ENCODE data around the gene CRY2.

The CRY2 gene

GRCh38 chr11:45906096-45906682 lies 58.9 kb downstream of the CRY2 start:
- no peak for TF ChIP-seq MYC (IDR thresholded peaks at IDR 0.05; ENCODE audit: low read depth, low read length)
- TF ChIP-seq MAX (IDR thresholded peaks at IDR 0.05; ENCODE audit: low read depth, low read length), result no peak
- no peak for TF ChIP-seq POLR2A (IDR thresholded peaks at IDR 0.05; ENCODE audit: extremely low read depth, insufficient read length)
- no peak for TF ChIP-seq CTCF (IDR thresholded peaks at IDR 0.05; ENCODE audit: low read depth, low read length)
- DNase-seq (ENCODE audit: low read depth), result no peak
- H3K4me3 ChIP-seq (ENCODE audit: low read depth, low read length), result no peak overlapping the region

GRCh38 chr11:45906965-45907611 lies 59.8 kb downstream of the CRY2 start, which contains the start of gene FREY1:
TSS of gene FREY1 (minus strand) at chr11:45907271. CDS start at chr11:45907245, 26 bp downstream.
- no peak for DNase-seq (ENCODE audit: low read depth)
- H3K4me3 ChIP-seq (ENCODE audit: low read depth, low read length), result no peak within 1 kb of the TSS
- TF ChIP-seq MAX (IDR thresholded peaks at IDR 0.05; ENCODE audit: low read depth, low read length) (no peak), CTCF (IDR thresholded peaks at IDR 0.05; ENCODE audit: low read depth, low read length) (no peak), POLR2A (IDR thresholded peaks at IDR 0.05; ENCODE audit: extremely low read depth, insufficient read length) (no peak), MYC (IDR thresholded peaks at IDR 0.05; ENCODE audit: low read depth, low read length) (no peak)

- no peak overlapping the region for H3K4me3 ChIP-seq (ENCODE audit: low read depth, low read length)
- TF ChIP-seq CTCF (IDR thresholded peaks at IDR 0.05; ENCODE audit: low read depth, low read length) (no peak), MYC (IDR thresholded peaks at IDR 0.05; ENCODE audit: low read depth, low read length) (no peak)
- DNase-seq (ENCODE audit: low read depth), result no peak
These were observed 60.7 kb downstream of the CRY2 start for GRCh38 chr11:45907911-45908370.

GRCh38 chr11:45909594-45910475 lies 62.6 kb downstream of the CRY2 start:
- H3K4me3 ChIP-seq (ENCODE audit: low read depth, low read length), result no peak overlapping the region
- DNase-seq (ENCODE audit: low read depth), result no peak
- TF ChIP-seq MAX (IDR thresholded peaks at IDR 0.05; ENCODE audit: low read depth, low read length) (no peak), MYC (IDR thresholded peaks at IDR 0.05; ENCODE audit: low read depth, low read length) (no peak), POLR2A (IDR thresholded peaks at IDR 0.05; ENCODE audit: extremely low read depth, insufficient read length) (no peak), CTCF (IDR thresholded peaks at IDR 0.05; ENCODE audit: low read depth, low read length) (no peak)

- no peak overlapping the region for H3K4me3 ChIP-seq (ENCODE audit: low read depth, low read length)
- TF ChIP-seq MYC (IDR thresholded peaks at IDR 0.05; ENCODE audit: low read depth, low read length) (no peak), MAX (IDR thresholded peaks at IDR 0.05; ENCODE audit: low read depth, low read length) (no peak), POLR2A (IDR thresholded peaks at IDR 0.05; ENCODE audit: extremely low read depth, insufficient read length) (no peak), CTCF (IDR thresholded peaks at IDR 0.05; ENCODE audit: low read depth, low read length) (no peak)
- no peak for DNase-seq (ENCODE audit: low read depth)
These were observed 63.3 kb downstream of the CRY2 start for GRCh38 chr11:45910623-45911022.
